MM.1S (cell line): ENCODE results near the gene UNK.

Source experiments
- EZH2phosphoT487 ChIP-seq: fragments of 300-600 bp; sonication (generic); IDR thresholded peaks from 2 replicates; pipeline ENCODE4 v1.6.1; 2018; ENCODE audit warnings: antibody characterized with exemption, low read length
- TF ChIP-seq, protein P1 (sequence below): fragments of 300-600 bp; sonication (generic); IDR thresholded peaks from 2 replicates; pipeline ENCODE4 v1.5.1; 2016; ENCODE audit warnings: antibody characterized with exemption, low read length, mixed read lengths

DNA sequence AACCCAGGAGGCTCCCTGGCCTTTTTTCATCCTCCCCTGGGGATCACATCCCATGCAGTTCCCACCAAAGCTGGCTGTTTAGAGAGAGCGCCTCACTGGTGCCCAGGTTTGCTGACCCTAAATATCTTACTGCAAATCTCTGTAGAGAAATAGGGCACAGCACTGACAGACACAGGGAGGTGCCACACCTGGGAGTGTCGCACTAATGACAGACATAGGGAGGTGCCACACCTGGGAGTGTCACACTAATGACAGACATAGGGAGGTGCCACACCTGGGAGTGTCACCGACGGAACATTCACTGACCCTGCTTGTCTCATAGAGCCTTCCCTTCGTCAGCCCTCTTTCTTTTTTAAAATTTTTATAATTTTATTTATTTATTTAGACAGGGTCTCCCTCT is 25.6 kb downstream of the UNK start:
- TF ChIP-seq EZH2phosphoT487: no peak
- TF ChIP-seq, protein P1, sequence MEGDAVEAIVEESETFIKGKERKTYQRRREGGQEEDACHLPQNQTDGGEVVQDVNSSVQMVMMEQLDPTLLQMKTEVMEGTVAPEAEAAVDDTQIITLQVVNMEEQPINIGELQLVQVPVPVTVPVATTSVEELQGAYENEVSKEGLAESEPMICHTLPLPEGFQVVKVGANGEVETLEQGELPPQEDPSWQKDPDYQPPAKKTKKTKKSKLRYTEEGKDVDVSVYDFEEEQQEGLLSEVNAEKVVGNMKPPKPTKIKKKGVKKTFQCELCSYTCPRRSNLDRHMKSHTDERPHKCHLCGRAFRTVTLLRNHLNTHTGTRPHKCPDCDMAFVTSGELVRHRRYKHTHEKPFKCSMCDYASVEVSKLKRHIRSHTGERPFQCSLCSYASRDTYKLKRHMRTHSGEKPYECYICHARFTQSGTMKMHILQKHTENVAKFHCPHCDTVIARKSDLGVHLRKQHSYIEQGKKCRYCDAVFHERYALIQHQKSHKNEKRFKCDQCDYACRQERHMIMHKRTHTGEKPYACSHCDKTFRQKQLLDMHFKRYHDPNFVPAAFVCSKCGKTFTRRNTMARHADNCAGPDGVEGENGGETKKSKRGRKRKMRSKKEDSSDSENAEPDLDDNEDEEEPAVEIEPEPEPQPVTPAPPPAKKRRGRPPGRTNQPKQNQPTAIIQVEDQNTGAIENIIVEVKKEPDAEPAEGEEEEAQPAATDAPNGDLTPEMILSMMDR: no peak
